ENCODE results near the gene PRKCQ.

- no peak for TF ChIP-seq CTCF (optimal IDR thresholded peaks at IDR 0.05 in 1 of 3, IDR thresholded peaks at IDR 0.05 in 1 of 3, conservative IDR thresholded peaks at IDR 0.05 in 1 of 3; ENCODE audit: extremely low read depth in 1 of 3, insufficient read depth in 2 of 3, low read length in 3 of 3)
- TF ChIP-seq EZH2 (IDR thresholded peaks at IDR 0.05; ENCODE audit: low read length): no peak
Observed at GRCh38 chr10:6562221-6562620, 17.9 kb downstream of the PRKCQ start.

Data from keratinocyte (primary cell).